ENCODE data around the gene CRIP3.
"Not testable (repeated sequence)": the region's sequence is repeated elsewhere in the genome, so short reads cannot be mapped to it uniquely, and the experiment has no call there.

The CRIP3 gene

GRCh38 chr6:43310134-43310533 lies 1.5 kb upstream of the CRIP3 start:
- H3K27ac ChIP-seq (ENCODE audit: insufficient read depth, low read length, poor library complexity, severe bottlenecking): no peak overlapping the region
- H3K9me3 ChIP-seq (ENCODE audit: control insufficient read depth, low read length): no peaks in the 10 kb centered on the region
- peaks cover 7% of the 10 kb centered on the region for H3K4me1 ChIP-seq (ENCODE audit: control insufficient read depth, insufficient read depth, low read length, poor library complexity, severe bottlenecking)
- no peaks in the 10 kb centered on the region for H3K27me3 ChIP-seq (replicated peaks; ENCODE audit: control insufficient read depth, insufficient read depth, low read length, poor library complexity, severe bottlenecking)
- no peak overlapping the region for H3K4me3 ChIP-seq (ENCODE audit: insufficient read depth, low read depth, low read length, poor library complexity, severe bottlenecking)
- DNase-seq: no peak
- H3K36me3 ChIP-seq (ENCODE audit: control insufficient read depth, insufficient read depth, low read length): no peaks in the 10 kb centered on the region

DNA sequence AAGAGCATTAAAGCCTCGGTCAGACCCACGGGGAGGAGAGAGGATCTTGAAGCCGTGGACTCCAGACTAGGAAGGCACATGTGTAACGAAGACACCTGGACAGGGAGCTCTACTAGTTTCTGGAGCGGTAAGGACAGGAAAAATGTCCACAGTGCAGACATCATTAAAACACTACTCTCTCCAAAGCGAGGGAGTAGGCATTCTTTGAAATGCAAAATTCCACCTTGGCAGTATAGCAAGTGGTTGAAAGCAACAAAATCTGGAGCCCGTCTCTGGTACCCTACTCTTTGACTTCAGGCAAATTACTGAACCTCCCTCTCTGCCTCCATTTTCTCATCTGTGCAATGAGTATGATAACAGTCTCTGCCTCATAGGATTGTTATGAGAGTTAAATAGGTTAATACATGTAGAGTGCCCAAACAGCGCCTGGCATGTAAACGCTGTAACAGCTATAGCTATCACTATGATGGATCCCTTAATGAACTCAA lies 408 bp upstream of the CRIP3 start:
- Histone ChIP-seq H3K4me3 (ENCODE audit: insufficient read depth, low read depth, low read length, poor library complexity, severe bottlenecking) (peak overlapping the region; percentile 49), H3K36me3 (ENCODE audit: control insufficient read depth, insufficient read depth, low read length) (no peaks in the 10 kb centered on the region), H3K27ac (ENCODE audit: insufficient read depth, low read length, poor library complexity, severe bottlenecking) (no peak overlapping the region), H3K4me1 (ENCODE audit: control insufficient read depth, insufficient read depth, low read length, poor library complexity, severe bottlenecking) (peaks cover 7% of the 10 kb centered on the region), H3K27me3 (replicated peaks; ENCODE audit: control insufficient read depth, insufficient read depth, low read length, poor library complexity, severe bottlenecking) (no peaks in the 10 kb centered on the region), H3K9me3 (ENCODE audit: control insufficient read depth, low read length) (no peaks in the 10 kb centered on the region)
- no peak for DNase-seq

DNA sequence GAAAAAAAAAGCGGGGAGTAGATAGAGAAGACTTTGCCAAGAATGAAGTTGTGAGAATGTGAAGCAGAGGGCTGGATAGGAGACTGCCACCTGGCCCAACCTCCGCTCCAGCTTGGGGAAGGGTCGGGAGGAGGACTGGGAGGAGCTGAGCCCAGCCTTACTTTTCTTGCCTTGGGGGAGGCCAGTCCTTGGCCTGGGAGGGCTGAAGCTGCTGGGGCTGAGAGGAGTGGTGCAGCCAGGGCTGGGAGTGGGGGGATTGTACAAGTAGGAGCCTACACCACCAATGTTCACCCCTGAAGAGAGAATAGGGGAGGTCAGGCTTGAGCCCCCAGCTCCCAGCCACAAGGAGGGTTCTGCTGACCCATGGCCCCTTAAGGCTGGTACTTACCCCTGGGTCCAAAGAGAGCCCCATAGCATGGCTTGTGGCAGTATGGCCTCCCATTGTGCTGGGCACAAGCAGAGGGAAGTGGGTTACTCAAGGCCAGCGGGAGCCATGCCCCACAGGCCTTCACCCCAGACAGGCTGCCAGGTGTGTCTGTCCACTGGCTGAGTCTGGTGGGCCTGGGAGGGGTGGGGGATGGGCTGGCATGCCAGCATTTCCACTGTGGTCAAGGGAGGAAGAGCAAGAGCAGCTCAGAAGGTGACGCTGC lies 1.1 kb downstream of the CRIP3 start:
- Histone ChIP-seq H3K27ac (ENCODE audit: insufficient read depth, low read length, poor library complexity, severe bottlenecking) (no peak overlapping the region), H3K36me3 (ENCODE audit: control insufficient read depth, insufficient read depth, low read length) (no peaks in the 10 kb centered on the region), H3K4me3 (ENCODE audit: insufficient read depth, low read depth, low read length, poor library complexity, severe bottlenecking) (no peak overlapping the region), H3K27me3 (replicated peaks; ENCODE audit: control insufficient read depth, insufficient read depth, low read length, poor library complexity, severe bottlenecking) (no peaks in the 10 kb centered on the region), H3K4me1 (ENCODE audit: control insufficient read depth, insufficient read depth, low read length, poor library complexity, severe bottlenecking) (peaks cover 7% of the 10 kb centered on the region), H3K9me3 (ENCODE audit: control insufficient read depth, low read length) (no peaks in the 10 kb centered on the region)
- DNase-seq: no peak

DNA sequence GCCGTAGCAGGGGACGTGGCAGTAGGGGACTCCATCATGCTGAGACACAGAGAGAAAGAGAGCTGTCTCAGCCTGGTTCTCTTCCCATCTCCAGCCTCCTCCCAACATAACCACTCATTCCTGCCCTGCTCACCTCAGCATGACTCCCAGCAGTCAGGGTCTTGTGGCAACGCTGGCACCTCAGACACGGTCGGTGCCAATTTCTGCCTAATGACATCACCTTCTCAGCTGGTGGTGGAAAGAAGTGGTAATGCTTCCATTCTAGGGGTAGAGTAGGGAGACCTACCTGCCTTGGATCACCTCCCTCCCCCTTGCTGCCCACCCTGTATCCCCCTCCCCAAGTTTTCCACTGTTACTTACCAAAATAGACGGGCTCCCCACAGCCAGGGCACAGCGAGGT lies 2.5 kb downstream of the CRIP3 start:
- H3K4me1 ChIP-seq (ENCODE audit: control insufficient read depth, insufficient read depth, low read length, poor library complexity, severe bottlenecking): peaks cover 7% of the 10 kb centered on the region
- H3K27me3 ChIP-seq (replicated peaks; ENCODE audit: control insufficient read depth, insufficient read depth, low read length, poor library complexity, severe bottlenecking): no peaks in the 10 kb centered on the region
- H3K36me3 ChIP-seq (ENCODE audit: control insufficient read depth, insufficient read depth, low read length): no peaks in the 10 kb centered on the region
- H3K9me3 ChIP-seq (ENCODE audit: control insufficient read depth, low read length): no peaks in the 10 kb centered on the region
- no peak for DNase-seq
- H3K27ac ChIP-seq (ENCODE audit: insufficient read depth, low read length, poor library complexity, severe bottlenecking): no peak overlapping the region
- no peak overlapping the region for H3K4me3 ChIP-seq (ENCODE audit: insufficient read depth, low read depth, low read length, poor library complexity, severe bottlenecking)

- Histone ChIP-seq H3K4me3 (ENCODE audit: insufficient read depth, low read depth, low read length, poor library complexity, severe bottlenecking) (no peak overlapping the region), H3K27me3 (replicated peaks; ENCODE audit: control insufficient read depth, insufficient read depth, low read length, poor library complexity, severe bottlenecking) (no peaks in the 10 kb centered on the region), H3K36me3 (ENCODE audit: control insufficient read depth, insufficient read depth, low read length) (no peaks in the 10 kb centered on the region), H3K27ac (ENCODE audit: insufficient read depth, low read length, poor library complexity, severe bottlenecking) (no peak overlapping the region), H3K9me3 (ENCODE audit: control insufficient read depth, low read length) (no peaks in the 10 kb centered on the region), H3K4me1 (ENCODE audit: control insufficient read depth, insufficient read depth, low read length, poor library complexity, severe bottlenecking) (peaks cover 7% of the 10 kb centered on the region)
- no peak for DNase-seq
These were observed 3.7 kb downstream of the CRIP3 start for GRCh38 chr6:43304882-43305281.

DNA sequence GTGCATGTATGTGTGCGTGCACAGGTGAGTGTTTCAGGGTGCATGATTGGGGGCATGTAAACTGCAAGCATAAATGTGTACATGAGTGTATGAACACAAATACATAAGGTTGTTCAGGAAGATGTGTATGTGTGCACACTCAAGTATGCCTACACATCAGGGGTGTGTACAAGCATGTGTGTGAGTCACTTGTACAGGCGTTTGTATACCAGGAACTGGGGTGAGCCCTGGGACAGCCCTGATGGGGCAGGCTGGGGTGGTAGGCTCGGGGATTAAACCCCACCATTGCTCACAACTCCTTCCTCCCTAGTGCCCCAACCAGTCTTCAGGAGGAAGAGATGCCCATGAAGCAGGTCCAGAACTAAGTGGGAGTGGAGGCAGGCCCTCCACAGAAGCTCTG lies 4.3 kb downstream of the CRIP3 start:
- Histone ChIP-seq H3K36me3 (ENCODE audit: control insufficient read depth, insufficient read depth, low read length) (no peaks in the 10 kb centered on the region), H3K27me3 (replicated peaks; ENCODE audit: control insufficient read depth, insufficient read depth, low read length, poor library complexity, severe bottlenecking) (no peaks in the 10 kb centered on the region), H3K9me3 (ENCODE audit: control insufficient read depth, low read length) (no peaks in the 10 kb centered on the region), H3K4me1 (ENCODE audit: control insufficient read depth, insufficient read depth, low read length, poor library complexity, severe bottlenecking) (peaks cover 7% of the 10 kb centered on the region), H3K4me3 (ENCODE audit: insufficient read depth, low read depth, low read length, poor library complexity, severe bottlenecking) (no peak overlapping the region), H3K27ac (ENCODE audit: insufficient read depth, low read length, poor library complexity, severe bottlenecking) (no peak overlapping the region)
- DNase-seq: no peak

GRCh38 chr6:43303751-43304331 lies 4.8 kb downstream of the CRIP3 start:
- Histone ChIP-seq H3K27me3 (replicated peaks; ENCODE audit: control insufficient read depth, insufficient read depth, low read length, poor library complexity, severe bottlenecking) (no peaks in the 10 kb centered on the region), H3K27ac (ENCODE audit: insufficient read depth, low read length, poor library complexity, severe bottlenecking) (no peak overlapping the region), H3K36me3 (ENCODE audit: control insufficient read depth, insufficient read depth, low read length) (no peaks in the 10 kb centered on the region), H3K9me3 (ENCODE audit: control insufficient read depth, low read length) (no peaks in the 10 kb centered on the region), H3K4me3 (ENCODE audit: insufficient read depth, low read depth, low read length, poor library complexity, severe bottlenecking) (no peak overlapping the region), H3K4me1 (ENCODE audit: control insufficient read depth, insufficient read depth, low read length, poor library complexity, severe bottlenecking) (peaks cover 3% of the 10 kb centered on the region)
- no peak for DNase-seq

GRCh38 chr6:43303006-43303405 lies 5.6 kb downstream of the CRIP3 start:
- not testable (repeated sequence) for DNase-seq; H3K27ac ChIP-seq (ENCODE audit: insufficient read depth, low read length, poor library complexity, severe bottlenecking); H3K9me3 ChIP-seq (ENCODE audit: control insufficient read depth, low read length); H3K36me3 ChIP-seq (ENCODE audit: control insufficient read depth, insufficient read depth, low read length); H3K4me1 ChIP-seq (ENCODE audit: control insufficient read depth, insufficient read depth, low read length, poor library complexity, severe bottlenecking); H3K4me3 ChIP-seq (ENCODE audit: insufficient read depth, low read depth, low read length, poor library complexity, severe bottlenecking); H3K27me3 ChIP-seq (replicated peaks; ENCODE audit: control insufficient read depth, insufficient read depth, low read length, poor library complexity, severe bottlenecking)

- Histone ChIP-seq H3K27me3 (replicated peaks; ENCODE audit: control insufficient read depth, insufficient read depth, low read length, poor library complexity, severe bottlenecking) (no peaks in the 10 kb centered on the region), H3K27ac (ENCODE audit: insufficient read depth, low read length, poor library complexity, severe bottlenecking) (no peak overlapping the region), H3K4me1 (ENCODE audit: control insufficient read depth, insufficient read depth, low read length, poor library complexity, severe bottlenecking) (no peaks in the 10 kb centered on the region), H3K36me3 (ENCODE audit: control insufficient read depth, insufficient read depth, low read length) (no peaks in the 10 kb centered on the region), H3K9me3 (ENCODE audit: control insufficient read depth, low read length) (no peaks in the 10 kb centered on the region), H3K4me3 (ENCODE audit: insufficient read depth, low read depth, low read length, poor library complexity, severe bottlenecking) (no peak overlapping the region)
- DNase-seq: no peak
These were observed 6.5 kb downstream of the CRIP3 start for GRCh38 chr6:43302126-43302525.

- H3K27me3 ChIP-seq (replicated peaks; ENCODE audit: control insufficient read depth, insufficient read depth, low read length, poor library complexity, severe bottlenecking): no peaks in the 10 kb centered on the region
- H3K9me3 ChIP-seq (ENCODE audit: control insufficient read depth, low read length): no peaks in the 10 kb centered on the region
- H3K4me1 ChIP-seq (ENCODE audit: control insufficient read depth, insufficient read depth, low read length, poor library complexity, severe bottlenecking): no peaks in the 10 kb centered on the region
- no peak for DNase-seq
- no peak overlapping the region for H3K4me3 ChIP-seq (ENCODE audit: insufficient read depth, low read depth, low read length, poor library complexity, severe bottlenecking)
- H3K36me3 ChIP-seq (ENCODE audit: control insufficient read depth, insufficient read depth, low read length): no peaks in the 10 kb centered on the region
- no peak overlapping the region for H3K27ac ChIP-seq (ENCODE audit: insufficient read depth, low read length, poor library complexity, severe bottlenecking)
These were observed 7.3 kb downstream of the CRIP3 start for GRCh38 chr6:43301081-43301870.
